Activated naive CD4-positive, alpha-beta T cell treated with anti-CD3 and anti-CD28 coated beads for 36 hours (primary cell): ENCODE measurements around the gene CMIP. TPM values are rescaled to one million over a fixed set of nuclear protein-coding genes. Genes with fewer than 3 reads are reported as not detected.

ENCODE experiments used
- CTCF ChIA-PET: fragments of 350-600 bp; sonication (Branson Sonifier 250); formaldehyde crosslinking; loops from one replicate; lab custom pipeline; 2021; ENCODE audit warnings: antibody characterized with exemption; lab: Charles Lee
- DNase-seq: peaks from one replicate; pipeline ENCODE4 v3.0.0-alpha.2; 2020
- H3K27ac Mint-ChIP-seq: one replicate; pipeline ENCODE4 v1.8.0; 2021; ENCODE audit warnings: mild to moderate bottlenecking, mixed read lengths
- H3K27me3 Mint-ChIP-seq: one replicate; pipeline ENCODE4 v1.8.0; 2021; ENCODE audit warnings: low read depth, mixed read lengths
- H3K36me3 Mint-ChIP-seq: one replicate; pipeline ENCODE4 v1.8.0; 2021; ENCODE audit warnings: low read depth, mixed read lengths
- H3K4me1 Mint-ChIP-seq: one replicate; pipeline ENCODE4 v1.8.0; 2021; ENCODE audit warnings: low read depth, mixed read lengths
- H3K4me3 Mint-ChIP-seq: one replicate; pipeline ENCODE4 v1.8.0; 2021; ENCODE audit warnings: mild to moderate bottlenecking, moderate library complexity, mixed read lengths
- H3K9me3 Mint-ChIP-seq: one replicate; pipeline ENCODE4 v1.8.0; 2021; ENCODE audit warnings: mixed read lengths
- intact Hi-C: fragments of 100-400 bp; cut with micrococcal nuclease; formaldehyde crosslinking; loops from one replicate; pipeline ENCODE4 v1.15.1; 2023
- total RNA-seq, 2 experiments: library from RNA; stranded (reverse); gene quantifications; one replicate each; pipeline ENCODE4 v1.2.3, GENCODE V29; 2021

CMIP gene
- total RNA-seq, 2 experiments from 2014 or later, result 28.6 to 28.8 TPM

DNA sequence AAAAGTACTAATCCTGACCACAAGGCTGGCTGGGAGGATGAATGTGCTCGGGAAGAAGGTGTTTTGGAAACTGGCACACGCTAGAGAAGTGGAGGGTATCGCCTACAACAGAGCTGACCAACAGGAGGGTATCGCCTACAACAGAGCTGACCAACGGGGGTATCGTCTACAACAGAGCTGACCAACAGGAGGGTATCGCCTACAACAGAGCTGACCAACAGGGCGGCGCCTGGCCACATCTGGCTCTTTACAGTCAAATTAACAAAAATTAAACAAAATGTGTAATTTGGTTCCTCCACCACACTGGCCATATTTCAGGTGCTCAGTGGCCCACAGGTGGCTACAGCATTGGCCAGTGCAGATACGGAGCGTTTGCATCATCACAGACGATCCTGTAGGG, 153.5 kb downstream of the CMIP start:
- H3K4me1 Mint-ChIP-seq, result peaks cover 4% of the 10 kb centered on the region
- no peaks in the 10 kb centered on the region for H3K36me3 Mint-ChIP-seq
- DNase-seq, result no peak
- no peaks in the 10 kb centered on the region for H3K9me3 Mint-ChIP-seq
- H3K27me3 Mint-ChIP-seq, result no peaks in the 10 kb centered on the region
- no peak overlapping the region for H3K4me3 Mint-ChIP-seq
- CTCF ChIA-PET, result interaction anchor here (1.1 kb wide), 1 partner anchor 23 kb away, joined by 3 read pairs; no protein-coding TSS in a partner anchor
- intact Hi-C loops, result no loop called here
- no peak overlapping the region for H3K27ac Mint-ChIP-seq

DNA sequence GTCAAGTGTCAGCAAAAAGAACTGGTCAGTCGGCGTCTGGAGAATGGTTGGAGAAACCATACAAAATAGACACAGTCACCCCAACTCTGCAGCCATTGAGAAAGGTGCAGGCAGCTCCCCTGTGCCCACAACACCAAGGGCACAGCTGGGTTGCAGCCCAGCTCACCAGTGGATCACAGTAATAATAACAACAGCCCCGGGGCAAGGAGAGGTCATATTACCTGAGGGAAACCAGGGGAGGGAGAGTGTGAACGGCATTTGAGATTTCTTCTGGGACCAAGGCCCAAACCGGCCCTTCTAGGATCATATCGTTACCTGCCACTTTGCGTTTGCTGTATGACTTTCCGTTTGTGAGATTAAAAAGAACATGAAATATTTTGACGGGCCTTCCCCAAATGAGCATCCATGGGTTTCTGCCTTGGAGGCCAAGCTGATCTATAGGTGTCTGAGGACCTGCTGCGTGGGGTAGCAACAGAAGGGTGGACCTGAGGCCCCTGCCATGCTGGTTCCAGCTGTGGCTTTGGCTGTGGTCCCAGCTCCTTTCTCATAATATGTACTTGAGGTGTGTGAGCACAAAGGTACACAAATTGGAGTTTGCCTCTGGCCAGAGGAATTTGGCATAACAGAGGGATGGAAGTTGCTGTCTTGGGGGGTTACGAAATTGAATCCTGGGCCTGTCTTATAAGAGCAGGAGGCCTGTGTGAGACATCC, 154.6 kb downstream of the CMIP start:
- Mint-ChIP-seq H3K36me3 (no peaks in the 10 kb centered on the region), H3K27me3 (no peaks in the 10 kb centered on the region), H3K27ac (no peak overlapping the region), H3K9me3 (no peaks in the 10 kb centered on the region), H3K4me1 (peaks cover 4% of the 10 kb centered on the region), H3K4me3 (no peak overlapping the region)
- intact Hi-C loops, result no loop called here
- DNase-seq, result no peak
- CTCF ChIA-PET, result no interaction called here

DNA sequence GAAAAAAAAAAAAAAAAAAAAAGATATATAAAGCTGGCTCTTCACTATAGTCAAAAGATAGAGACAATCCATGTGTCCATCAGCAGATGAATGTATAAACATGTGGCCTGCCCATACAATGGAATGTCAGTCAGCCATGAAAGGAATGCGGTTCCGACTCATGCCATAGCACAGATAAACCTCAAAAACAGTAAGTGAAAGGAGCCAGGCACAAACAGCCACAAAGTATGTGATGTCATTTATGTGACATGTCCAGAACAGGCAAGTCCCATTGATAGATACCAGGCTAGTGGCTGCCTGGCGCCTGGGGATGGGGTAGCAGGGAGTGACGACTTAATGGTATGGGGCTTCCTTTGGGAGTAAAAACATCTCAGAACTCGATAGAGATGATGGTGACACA, 155.7 kb downstream of the CMIP start:
- intact Hi-C loops, result no loop called here

DNA sequence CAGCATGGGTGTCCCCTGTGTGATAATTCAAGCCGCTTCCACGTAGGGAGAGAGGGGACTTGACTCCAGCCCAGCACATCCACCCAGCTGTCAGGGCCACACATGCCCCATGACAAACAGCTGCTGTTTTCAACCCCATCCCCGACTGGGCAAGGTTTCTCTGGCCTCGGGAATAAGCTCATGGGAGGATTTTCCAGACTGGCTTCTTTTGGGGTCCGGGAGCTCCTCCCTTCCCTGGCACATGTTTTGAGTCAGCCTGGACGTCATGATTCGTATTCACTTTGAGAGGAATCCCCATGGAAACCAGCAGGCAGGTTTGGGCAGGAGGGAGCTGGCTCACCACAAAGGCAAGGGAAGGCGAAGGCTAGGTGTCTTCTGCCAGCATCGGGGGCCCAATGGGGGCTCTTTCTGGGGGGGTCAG, 156.4 kb downstream of the CMIP start:
- Mint-ChIP-seq H3K27ac (no peak overlapping the region), H3K4me3 (no peak overlapping the region), H3K27me3 (no peaks in the 10 kb centered on the region), H3K36me3 (no peaks in the 10 kb centered on the region), H3K9me3 (no peaks in the 10 kb centered on the region), H3K4me1 (peaks cover 2% of the 10 kb centered on the region)
- CTCF ChIA-PET, result no interaction called here
- no peak for DNase-seq
- intact Hi-C loops, result no loop called here

More for the DNA sequence above, 155.7 kb downstream of the CMIP start:
- Mint-ChIP-seq H3K36me3 (no peaks in the 10 kb centered on the region), H3K4me3 (no peak overlapping the region), H3K27ac (peak overlapping the region; percentile 11), H3K27me3 (no peaks in the 10 kb centered on the region), H3K9me3 (no peaks in the 10 kb centered on the region), H3K4me1 (peaks cover 4% of the 10 kb centered on the region)
- CTCF ChIA-PET, result no interaction called here
- no peak for DNase-seq

DNA sequence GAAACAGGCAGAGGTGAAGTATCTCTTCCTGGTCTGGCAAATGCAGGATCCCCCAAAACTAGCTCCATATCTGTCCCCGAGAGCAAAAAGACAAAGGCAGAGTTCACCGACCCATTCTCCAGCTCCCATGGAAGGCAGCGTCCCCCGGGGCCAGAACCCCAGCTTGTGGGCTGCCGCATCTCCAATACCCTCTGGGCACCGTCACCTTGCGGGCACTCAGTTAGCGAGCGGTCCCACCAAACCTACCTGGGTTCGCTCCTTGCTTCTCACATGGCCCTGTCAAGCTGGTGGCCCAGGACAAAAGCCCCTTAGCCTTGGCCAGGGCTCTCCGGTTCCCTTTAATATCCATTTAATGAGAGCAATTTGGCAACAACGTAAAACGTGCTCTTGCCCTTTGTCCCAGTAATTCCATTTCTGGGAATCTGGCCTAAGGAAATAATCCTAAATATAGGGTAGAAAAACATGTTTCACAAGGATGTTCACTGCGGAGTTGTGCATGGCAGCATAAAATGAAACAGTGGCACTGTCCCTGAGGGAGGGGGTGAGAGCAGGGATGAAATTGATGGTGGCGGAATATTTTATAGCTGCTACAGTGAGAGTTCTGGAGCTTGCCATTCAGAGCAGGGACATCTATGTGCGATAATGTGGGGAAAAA, 157.1 kb downstream of the CMIP start:
- H3K36me3 Mint-ChIP-seq, result peaks cover 2% of the 10 kb centered on the region
- peaks cover 2% of the 10 kb centered on the region for H3K4me1 Mint-ChIP-seq
- intact Hi-C loops, result no loop called here
- no peak for DNase-seq
- CTCF ChIA-PET, result no interaction called here
- H3K9me3 Mint-ChIP-seq, result no peaks in the 10 kb centered on the region
- no peak overlapping the region for H3K4me3 Mint-ChIP-seq
- no peaks in the 10 kb centered on the region for H3K27me3 Mint-ChIP-seq
- H3K27ac Mint-ChIP-seq, result no peak overlapping the region

DNA sequence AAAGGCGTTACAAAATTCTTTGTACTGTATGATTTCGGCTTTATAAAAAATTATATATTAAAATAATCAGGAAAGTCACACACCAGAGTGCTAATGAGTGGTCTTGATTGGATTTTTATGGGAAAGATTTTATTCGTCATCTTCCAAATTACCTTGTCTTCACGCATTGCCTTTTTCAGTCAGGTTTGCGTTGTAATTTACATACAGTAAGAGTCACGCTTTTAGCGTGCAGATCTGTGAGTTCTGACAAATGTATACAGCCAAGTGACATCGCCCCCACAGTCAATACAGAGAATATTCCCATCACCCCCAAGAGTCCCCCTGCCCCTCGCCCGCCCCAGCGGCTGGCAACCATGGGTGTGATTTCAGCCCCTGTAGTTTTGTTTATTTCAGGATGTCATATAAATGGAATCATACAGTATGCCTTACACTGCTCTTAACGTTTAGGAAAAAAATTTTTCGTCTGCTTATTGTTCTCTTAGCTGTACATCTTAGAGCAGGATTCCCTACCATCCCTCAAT, 157.7 kb downstream of the CMIP start:
- DNase-seq, result no peak
- H3K36me3 Mint-ChIP-seq, result peaks cover 2% of the 10 kb centered on the region
- H3K4me3 Mint-ChIP-seq, result no peak overlapping the region
- no peak overlapping the region for H3K27ac Mint-ChIP-seq
- H3K9me3 Mint-ChIP-seq, result no peaks in the 10 kb centered on the region
- H3K27me3 Mint-ChIP-seq, result no peaks in the 10 kb centered on the region
- intact Hi-C loops, result no loop called here
- CTCF ChIA-PET, result no interaction called here
- H3K4me1 Mint-ChIP-seq, result peaks cover under 1% of the 10 kb centered on the region

DNA sequence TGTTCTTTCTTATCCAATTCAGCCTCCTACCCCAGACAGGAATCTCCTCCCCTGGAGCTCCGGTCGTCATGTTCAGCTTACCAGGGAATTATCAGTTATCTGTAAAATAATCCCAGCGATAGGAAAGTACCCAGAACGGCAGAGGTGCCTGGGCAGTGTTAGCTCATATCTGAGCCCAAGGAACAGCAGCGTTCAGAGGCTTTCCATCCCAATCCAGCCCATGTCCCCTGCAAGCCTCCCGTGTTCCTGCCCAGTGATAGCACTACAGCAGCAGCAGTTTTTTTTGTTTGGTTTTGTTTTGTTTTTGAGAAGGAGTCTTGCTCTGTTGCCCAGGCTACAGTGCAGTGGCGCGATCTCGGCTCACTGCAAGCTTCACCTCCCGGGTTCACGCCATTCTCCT, 158.2 kb downstream of the CMIP start:
- H3K27me3 Mint-ChIP-seq, result no peaks in the 10 kb centered on the region
- no peak overlapping the region for H3K4me3 Mint-ChIP-seq
- CTCF ChIA-PET, result no interaction called here
- no peaks in the 10 kb centered on the region for H3K4me1 Mint-ChIP-seq
- no peak for DNase-seq
- intact Hi-C loops, result no loop called here
- no peak overlapping the region for H3K27ac Mint-ChIP-seq
- peaks cover 2% of the 10 kb centered on the region for H3K36me3 Mint-ChIP-seq
- no peaks in the 10 kb centered on the region for H3K9me3 Mint-ChIP-seq

DNA sequence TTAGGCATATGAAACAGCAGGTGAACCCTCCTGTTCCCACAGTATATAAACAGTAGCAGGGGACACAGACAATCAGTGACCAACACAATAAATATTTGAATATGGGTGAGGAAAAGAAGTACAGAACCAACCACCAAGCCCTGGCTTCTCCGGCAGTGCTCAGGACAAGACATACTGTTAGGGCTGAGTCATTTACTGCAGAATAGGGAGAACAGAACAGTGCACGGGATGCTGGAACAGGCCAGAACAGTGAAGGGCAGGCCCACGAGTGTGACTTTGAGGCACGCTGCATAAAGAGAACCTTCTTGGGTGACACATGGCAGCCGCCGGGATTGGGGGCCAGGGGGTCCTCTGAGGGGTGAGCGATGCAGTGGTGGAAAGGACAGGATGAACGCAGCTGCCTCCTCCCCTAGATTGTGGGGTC, 160.4 kb downstream of the CMIP start:
- no peaks in the 10 kb centered on the region for H3K4me1 Mint-ChIP-seq
- no peak overlapping the region for H3K27ac Mint-ChIP-seq
- H3K36me3 Mint-ChIP-seq, result peaks cover 4% of the 10 kb centered on the region
- no peak overlapping the region for H3K4me3 Mint-ChIP-seq
- DNase-seq, result no peak
- H3K9me3 Mint-ChIP-seq, result no peaks in the 10 kb centered on the region
- no peaks in the 10 kb centered on the region for H3K27me3 Mint-ChIP-seq
- CTCF ChIA-PET, result no interaction called here
- intact Hi-C loops, result no loop called here

DNA sequence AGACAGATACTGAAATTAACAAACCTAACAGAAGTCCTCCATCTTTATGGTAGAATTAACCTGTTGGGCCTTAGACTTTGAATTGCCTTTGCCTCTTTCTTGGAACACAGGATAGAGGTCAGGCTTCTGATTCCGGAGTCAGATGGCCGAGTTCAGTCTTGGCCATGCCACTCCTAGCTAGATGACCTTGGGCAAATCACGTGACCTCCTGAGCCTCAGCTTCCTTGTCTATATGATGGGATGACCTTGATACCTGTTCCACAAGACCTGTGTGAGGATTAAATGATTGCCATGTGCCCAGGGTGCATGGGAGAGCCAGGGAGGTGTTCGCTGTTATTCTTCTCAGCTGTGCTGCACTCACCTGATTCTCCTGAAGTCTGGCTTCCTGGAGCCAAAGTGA, 161.4 kb downstream of the CMIP start:
- Mint-ChIP-seq H3K36me3 (peaks cover 4% of the 10 kb centered on the region), H3K9me3 (no peaks in the 10 kb centered on the region), H3K4me1 (no peaks in the 10 kb centered on the region), H3K27ac (no peak overlapping the region), H3K4me3 (no peak overlapping the region), H3K27me3 (no peaks in the 10 kb centered on the region)
- intact Hi-C loops, result no loop called here
- no peak for DNase-seq
- CTCF ChIA-PET, result no interaction called here

DNA sequence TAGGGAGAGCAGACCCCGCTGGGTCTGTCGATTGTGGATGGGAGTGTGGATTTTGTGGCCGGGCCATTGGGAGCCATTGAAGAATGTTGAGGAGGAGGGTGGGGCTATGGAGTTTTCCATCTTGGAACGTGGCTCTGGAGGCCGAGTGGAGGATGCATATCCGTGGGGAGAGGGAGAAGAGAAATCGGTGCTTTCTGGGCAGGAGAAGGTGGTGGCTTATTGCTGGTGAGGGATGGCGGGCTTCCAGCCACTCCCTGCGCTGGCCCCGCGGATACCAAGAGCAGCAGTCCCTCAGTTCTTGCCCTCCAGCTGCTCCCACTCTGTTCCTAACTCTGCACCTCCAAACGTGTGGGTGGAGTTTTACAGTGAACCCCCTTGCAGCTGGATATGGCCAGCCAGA, 162.4 kb downstream of the CMIP start:
- Mint-ChIP-seq H3K27me3 (no peaks in the 10 kb centered on the region), H3K4me3 (no peak overlapping the region), H3K9me3 (no peaks in the 10 kb centered on the region), H3K36me3 (peaks cover 4% of the 10 kb centered on the region), H3K4me1 (no peaks in the 10 kb centered on the region), H3K27ac (no peak overlapping the region)
- CTCF ChIA-PET, result no interaction called here
- intact Hi-C loops, result no loop called here
- no peak for DNase-seq

DNA sequence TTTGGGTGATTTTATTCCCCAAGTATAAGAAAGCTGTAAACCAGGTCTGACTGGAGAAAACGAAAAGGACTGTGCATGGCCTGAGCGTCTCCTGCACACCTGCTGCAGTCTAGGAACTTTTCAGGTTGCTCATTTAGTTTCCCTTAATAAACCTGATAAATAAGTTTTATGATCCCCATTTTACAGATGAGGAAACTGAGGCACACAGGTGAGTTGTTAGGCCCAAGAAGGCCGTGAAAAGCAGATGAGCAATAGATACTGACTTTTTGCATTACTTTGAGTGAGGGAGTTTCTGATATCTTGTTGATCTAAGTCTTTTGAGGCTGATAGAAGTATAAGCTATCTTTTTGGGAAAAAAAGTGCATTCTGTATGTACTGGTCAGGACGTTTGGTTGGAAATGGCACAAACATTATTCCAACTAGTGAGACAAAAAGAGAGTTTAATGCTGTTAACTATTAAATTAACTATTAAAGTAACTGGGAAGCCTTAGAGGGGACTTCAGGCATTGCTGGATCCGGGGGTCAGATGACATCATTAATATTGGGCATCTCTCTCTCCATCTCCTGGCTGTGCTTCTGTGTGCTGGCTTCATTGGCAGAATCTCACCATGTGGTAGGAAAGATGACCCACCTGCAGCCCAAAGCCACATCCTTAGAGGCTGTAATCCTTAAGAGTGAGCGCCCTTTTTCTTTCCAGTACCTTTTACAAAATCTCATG, 163.4 kb downstream of the CMIP start:
- no peaks in the 10 kb centered on the region for H3K27me3 Mint-ChIP-seq
- no peak overlapping the region for H3K4me3 Mint-ChIP-seq
- no peaks in the 10 kb centered on the region for H3K4me1 Mint-ChIP-seq
- H3K36me3 Mint-ChIP-seq, result peaks cover 4% of the 10 kb centered on the region
- no peak overlapping the region for H3K27ac Mint-ChIP-seq
- no peaks in the 10 kb centered on the region for H3K9me3 Mint-ChIP-seq
- no peak for DNase-seq
- intact Hi-C loops, result no loop called here
- CTCF ChIA-PET, result no interaction called here

DNA sequence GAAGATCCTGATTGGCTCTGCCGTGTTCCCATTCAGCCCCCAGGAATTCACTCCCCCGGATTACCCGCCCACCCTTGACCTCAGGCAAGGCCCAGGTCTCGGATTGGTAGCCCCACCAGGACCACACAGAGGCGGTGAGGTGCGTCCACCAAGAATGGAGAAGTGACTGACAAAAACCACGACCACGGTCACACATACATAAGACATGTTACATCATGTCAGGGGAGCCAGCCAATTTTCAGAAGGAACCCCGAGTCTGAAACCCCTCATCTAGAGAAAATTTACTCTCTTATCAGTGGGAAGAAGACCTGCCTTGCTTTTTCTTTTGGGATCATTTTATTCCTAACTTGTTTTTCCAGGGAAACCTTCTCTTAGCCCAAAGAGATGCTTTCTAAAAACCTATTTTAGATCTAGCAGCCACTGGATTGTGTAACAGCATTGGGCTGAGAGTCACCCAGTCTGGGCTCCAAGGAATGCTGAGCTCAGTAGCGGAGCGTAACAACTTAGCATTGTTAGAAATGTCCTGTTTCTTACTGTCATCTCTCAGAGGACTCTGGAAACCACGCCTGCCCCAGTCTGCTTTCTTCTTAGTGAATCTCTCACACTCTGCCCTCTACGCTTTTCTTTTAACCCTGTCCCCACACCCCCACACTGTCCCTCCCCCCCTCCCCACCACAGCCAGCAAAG, 164.1 kb downstream of the CMIP start:
- Mint-ChIP-seq H3K27ac (no peak overlapping the region), H3K4me3 (no peak overlapping the region), H3K27me3 (no peaks in the 10 kb centered on the region), H3K36me3 (peaks cover 4% of the 10 kb centered on the region), H3K9me3 (no peaks in the 10 kb centered on the region), H3K4me1 (no peaks in the 10 kb centered on the region)
- no peak for DNase-seq
- CTCF ChIA-PET, result no interaction called here
- intact Hi-C loops, result no loop called here
